Mesendoderm (in vitro differentiated cells): ENCODE data around the gene SLC5A5.
"Not testable (repeated sequence)": the region's sequence is repeated elsewhere in the genome, so short reads cannot be mapped to it uniquely, and the experiment has no call there.

Experiments
- DNase-seq: peaks from one replicate; pipeline ENCODE4 v3.0.0; 2013
- H2AK5ac ChIP-seq: 2 replicates; pipeline ENCODE4 v1.6.1; 2013; ENCODE audit warnings: low read length, inconsistent platforms
- H2BK120ac ChIP-seq: 2 replicates; pipeline ENCODE4 v1.6.1; 2013; ENCODE audit warnings: low read depth, mild to moderate bottlenecking, low read length, moderate library complexity, mixed read lengths
- H2BK15ac ChIP-seq: replicated peaks from 2 replicates; pipeline ENCODE4 v1.6.1; 2013; ENCODE audit warnings: low read depth, mild to moderate bottlenecking, moderate library complexity
- H2BK5ac ChIP-seq: 2 replicates; pipeline ENCODE4 v1.6.1; 2013; ENCODE audit warnings: low read length, inconsistent platforms
- H3K18ac ChIP-seq: 2 replicates; pipeline ENCODE4 v1.6.1; 2013; ENCODE audit warnings: mild to moderate bottlenecking, low read length, mixed read lengths
- H3K23ac ChIP-seq: one replicate; pipeline ENCODE4 v1.6.1; 2013; ENCODE audit warnings: low read length
- H3K27ac ChIP-seq: 2 replicates; pipeline ENCODE4 v1.5.1; 2013; ENCODE audit warnings: low read depth, mild to moderate bottlenecking, inconsistent platforms, low read length, moderate library complexity
- H3K27me3 ChIP-seq: 2 replicates; pipeline ENCODE4 v1.6.1; 2013; ENCODE audit warnings: low read length, control low read depth, mild to moderate bottlenecking, inconsistent platforms; ENCODE audit not compliant: insufficient read depth, poor library complexity
- H3K36me3 ChIP-seq: 2 replicates; pipeline ENCODE4 v1.6.1; 2013; ENCODE audit warnings: low read length, inconsistent platforms; ENCODE audit not compliant: control insufficient read depth, insufficient read depth
- H3K4ac ChIP-seq: one replicate; pipeline ENCODE4 v1.6.1; 2013; ENCODE audit warnings: low read depth, mild to moderate bottlenecking, low read length, moderate library complexity
- H3K4me1 ChIP-seq: 2 replicates; pipeline ENCODE4 v1.6.1; 2013; ENCODE audit warnings: low read depth, low read length, inconsistent platforms; ENCODE audit not compliant: control insufficient read depth
- H3K4me2 ChIP-seq: 2 replicates; pipeline ENCODE4 v1.6.1; 2013; ENCODE audit warnings: low read length
- H3K4me3 ChIP-seq: 2 replicates; pipeline ENCODE4 v1.5.1; 2013; ENCODE audit warnings: mild to moderate bottlenecking, low read length
- H3K56ac ChIP-seq: one replicate; pipeline ENCODE4 v1.6.1; 2013; ENCODE audit warnings: low read length
- H3K79me1 ChIP-seq: 2 replicates; pipeline ENCODE4 v1.6.1; 2013; ENCODE audit warnings: low read length, inconsistent platforms
- H3K79me2 ChIP-seq: 2 replicates; pipeline ENCODE4 v1.6.1; 2013; ENCODE audit warnings: mild to moderate bottlenecking, low read length; ENCODE audit not compliant: control insufficient read depth, insufficient read depth
- H3K9ac ChIP-seq: 2 replicates; pipeline ENCODE4 v1.6.1; 2013; ENCODE audit warnings: low read length, inconsistent platforms
- H4K5ac ChIP-seq: one replicate; pipeline ENCODE4 v1.6.1; 2013; ENCODE audit warnings: low read length
- H4K8ac ChIP-seq: one replicate; pipeline ENCODE4 v1.6.1; 2013; ENCODE audit warnings: low read depth, mild to moderate bottlenecking, control low read depth, low read length, moderate library complexity
- WGBS: extraction: QIAGEN DNeasy Blood & Tissue Kit; methylation state at CpG from one replicate; pipeline ENCODE4 v1.1.7; 2013; ENCODE audit warnings: low lambda C conversion rate, missing lambda C conversion rate; ENCODE audit not compliant: insufficient coverage; ENCODE audit errors: extremely low coverage; 5-methylcytosine and 5-hydroxymethylcytosine counted together

Gene SLC5A5

GRCh38 chr19:17910791-17911360 lies 39.1 kb downstream of the SLC5A5 start:
- Histone ChIP-seq H3K79me1 (no peaks in the 10 kb centered on the region), H2BK5ac (no peak overlapping the region), H3K27me3 (no peaks in the 10 kb centered on the region), H3K79me2 (no peaks in the 10 kb centered on the region), H3K4ac (no peak overlapping the region), H3K9ac (no peak overlapping the region), H3K23ac (no peak overlapping the region), H3K56ac (no peak overlapping the region), H3K4me3 (no peak overlapping the region), H3K27ac (no peak overlapping the region), H3K4me1 (no peaks in the 10 kb centered on the region), H4K5ac (no peak overlapping the region), H2BK120ac (no peak overlapping the region), H4K8ac (no peak overlapping the region), H3K4me2 (no peak overlapping the region), H2BK15ac (no peak overlapping the region), H2AK5ac (no peak overlapping the region), H3K18ac (no peak overlapping the region), H3K36me3 (no peaks in the 10 kb centered on the region)
- no peak for DNase-seq
- no CpG with 5 or more reads among the region's 11 CpGs for WGBS

DNA sequence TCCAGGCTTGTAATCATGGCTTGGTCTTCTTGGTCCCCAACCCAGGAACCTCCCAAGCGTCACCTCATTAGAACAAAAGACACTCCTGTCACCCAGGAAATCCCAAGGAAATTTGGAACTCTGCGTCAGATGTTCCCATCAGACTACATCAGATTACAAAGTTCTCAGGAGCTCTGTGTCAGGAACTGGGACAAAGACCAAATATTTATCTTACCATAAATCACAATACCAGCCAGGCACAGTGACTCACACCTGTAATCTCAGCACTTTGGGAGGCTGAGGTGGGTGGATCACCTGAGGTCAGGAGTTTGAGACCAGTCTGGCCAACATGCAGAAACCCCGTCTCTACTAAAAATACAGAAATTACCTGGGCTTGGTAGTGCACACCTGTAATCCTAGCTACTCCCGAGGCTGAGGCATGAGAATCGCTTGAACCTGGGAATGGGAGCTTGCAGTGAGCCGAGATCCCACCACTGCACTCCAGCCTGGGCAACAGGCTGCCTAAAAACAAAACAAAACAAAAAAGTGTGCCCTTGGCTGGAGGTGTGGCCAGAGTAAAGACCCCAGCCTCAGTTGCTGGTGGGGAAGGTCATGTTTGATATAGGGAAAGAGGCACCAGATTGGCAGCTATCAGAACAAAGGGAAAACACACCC lies 44.3 kb downstream of the SLC5A5 start:
- Histone ChIP-seq H3K56ac (no peak overlapping the region), H3K4me2 (no peak overlapping the region), H2AK5ac (no peak overlapping the region), H3K18ac (no peak overlapping the region), H3K4me3 (no peak overlapping the region), H3K27me3 (no peaks in the 10 kb centered on the region), H2BK5ac (no peak overlapping the region), H2BK120ac (no peak overlapping the region), H3K4ac (no peak overlapping the region), H3K23ac (no peak overlapping the region), H3K79me2 (no peaks in the 10 kb centered on the region), H4K5ac (no peak overlapping the region), H3K9ac (no peak overlapping the region), H4K8ac (no peak overlapping the region), H3K36me3 (no peaks in the 10 kb centered on the region), H2BK15ac (no peak overlapping the region), H3K4me1 (no peaks in the 10 kb centered on the region), H3K27ac (no peak overlapping the region), H3K79me1 (no peaks in the 10 kb centered on the region)
- DNase-seq = no peak
- no CpG with 5 or more reads among the region's 6 CpGs for WGBS

GRCh38 chr19:17918151-17918550 lies 46.4 kb downstream of the SLC5A5 start:
- not testable (repeated sequence) for H3K4me3 ChIP-seq, H4K8ac ChIP-seq, H3K27ac ChIP-seq, H3K79me2 ChIP-seq, H2BK15ac ChIP-seq, DNase-seq, H3K23ac ChIP-seq, H3K4me2 ChIP-seq, H3K9ac ChIP-seq, H3K36me3 ChIP-seq, H3K56ac ChIP-seq, H2BK120ac ChIP-seq, H2AK5ac ChIP-seq, H3K4ac ChIP-seq, H4K5ac ChIP-seq, H3K27me3 ChIP-seq, H2BK5ac ChIP-seq, H3K4me1 ChIP-seq, H3K18ac ChIP-seq, H3K79me1 ChIP-seq
- WGBS = no CpG with 5 or more reads among the region's 30 CpGs

DNA sequence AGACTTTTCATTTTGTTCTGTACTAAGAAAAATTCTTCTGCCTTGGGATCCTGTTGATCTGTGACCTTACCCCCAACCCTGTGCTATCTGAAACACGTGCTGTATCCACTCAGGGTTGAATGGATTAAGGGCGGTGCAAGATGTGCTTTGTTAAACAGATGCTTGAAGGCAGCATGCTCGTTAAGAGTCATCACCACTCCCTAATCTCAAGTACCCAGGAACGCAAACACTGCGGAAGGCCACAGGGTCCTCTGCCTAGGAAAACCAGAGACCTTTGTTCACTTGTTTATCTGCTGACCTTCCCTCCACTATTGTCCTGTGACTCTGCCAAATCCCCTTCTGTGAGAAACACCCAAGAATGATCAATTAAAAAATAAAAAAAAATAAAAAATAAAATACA lies 47.4 kb downstream of the SLC5A5 start:
- not testable (repeated sequence) for H3K36me3 ChIP-seq, H3K27me3 ChIP-seq, H3K18ac ChIP-seq, H3K56ac ChIP-seq, H2AK5ac ChIP-seq, H3K4me1 ChIP-seq, H3K23ac ChIP-seq, H3K9ac ChIP-seq, H2BK15ac ChIP-seq, H4K8ac ChIP-seq, DNase-seq, H3K27ac ChIP-seq, H3K4ac ChIP-seq, H3K4me2 ChIP-seq, H3K4me3 ChIP-seq, H2BK5ac ChIP-seq, H4K5ac ChIP-seq, H3K79me1 ChIP-seq, H2BK120ac ChIP-seq, H3K79me2 ChIP-seq
- whole genome bisulfite sequencing = no CpG with 5 or more reads among the region's 5 CpGs

DNA sequence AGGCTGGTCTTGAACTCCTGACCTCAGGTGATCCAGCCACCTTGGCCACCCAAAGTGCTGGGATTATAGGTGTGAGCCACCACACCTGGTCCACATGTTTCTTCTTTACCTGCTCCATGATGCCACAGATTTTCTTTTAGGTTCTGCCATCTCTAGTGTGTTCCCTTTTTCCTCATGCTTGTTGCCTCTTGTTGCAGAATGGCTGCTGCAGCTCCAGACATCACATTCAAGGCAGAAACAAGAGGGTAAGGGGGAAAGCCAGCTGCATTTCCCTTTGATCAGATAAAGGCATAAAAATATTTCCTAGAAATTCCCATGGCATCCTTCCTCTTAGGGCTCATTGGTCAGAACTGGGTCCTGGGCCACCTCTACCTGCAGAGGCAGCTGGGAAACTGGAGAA lies 48.8 kb downstream of the SLC5A5 start:
- no peaks in the 10 kb centered on the region for H3K79me2 ChIP-seq
- no peak overlapping the region for H2BK5ac ChIP-seq
- no peak overlapping the region for H2BK15ac ChIP-seq
- no peaks in the 10 kb centered on the region for H3K4me1 ChIP-seq
- H3K4me3 ChIP-seq = no peak overlapping the region
- H2AK5ac ChIP-seq = no peak overlapping the region
- no peak overlapping the region for H3K27ac ChIP-seq
- no peak overlapping the region for H4K8ac ChIP-seq
- H3K9ac ChIP-seq = no peak overlapping the region
- no peaks in the 10 kb centered on the region for H3K27me3 ChIP-seq
- H3K4me2 ChIP-seq = no peak overlapping the region
- no peaks in the 10 kb centered on the region for H3K36me3 ChIP-seq
- no peak overlapping the region for H4K5ac ChIP-seq
- H3K4ac ChIP-seq = no peak overlapping the region
- no peak overlapping the region for H3K56ac ChIP-seq
- no peak overlapping the region for H2BK120ac ChIP-seq
- H3K23ac ChIP-seq = no peak overlapping the region
- H3K18ac ChIP-seq = no peak overlapping the region
- H3K79me1 ChIP-seq = no peaks in the 10 kb centered on the region
- DNase-seq = no peak

DNA sequence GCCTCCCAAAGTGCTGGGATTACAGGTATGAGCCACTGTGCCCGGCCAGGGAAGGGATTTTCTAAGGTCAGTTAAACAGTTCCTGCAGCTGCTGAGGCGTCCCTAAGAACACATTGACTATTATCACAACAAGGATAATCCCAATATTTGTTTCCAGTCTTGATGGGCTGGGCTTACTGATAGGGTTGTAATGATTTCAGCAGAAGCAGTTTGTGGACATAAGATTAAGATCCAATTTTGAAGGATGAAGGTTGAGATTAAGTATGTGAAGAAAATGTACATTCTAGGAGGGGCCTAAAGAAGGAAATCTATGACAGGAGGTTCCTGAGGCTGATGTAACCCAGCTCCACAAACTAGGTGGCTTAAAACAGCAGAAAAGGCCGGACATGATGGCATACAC lies 50.4 kb downstream of the SLC5A5 start:
- Histone ChIP-seq H2BK15ac (no peak overlapping the region), H3K79me1 (no peaks in the 10 kb centered on the region), H2BK120ac (no peak overlapping the region), H4K5ac (no peak overlapping the region), H3K36me3 (no peaks in the 10 kb centered on the region), H3K23ac (no peak overlapping the region), H2AK5ac (no peak overlapping the region), H3K79me2 (no peaks in the 10 kb centered on the region), H3K9ac (no peak overlapping the region), H4K8ac (no peak overlapping the region), H3K4me1 (no peaks in the 10 kb centered on the region), H3K56ac (no peak overlapping the region), H3K27ac (no peak overlapping the region), H3K18ac (no peak overlapping the region), H2BK5ac (no peak overlapping the region), H3K4me3 (no peak overlapping the region), H3K4me2 (no peak overlapping the region), H3K27me3 (no peaks in the 10 kb centered on the region), H3K4ac (no peak overlapping the region)
- no peak for DNase-seq
- no CpG with 5 or more reads among the region's 3 CpGs for WGBS
